AML-193 (cell line): Measurements from ENCODE around the gene LIN7A.
A peak's percentile ranks its signal among the peaks of the same experiment; 100 is the strongest.
"Not testable (repeated sequence)": the region's sequence is repeated elsewhere in the genome, so short reads cannot be mapped to it uniquely, and the experiment has no call there.

ENCODE experiments used
- DNase-seq, 2 experiments: peaks; one replicate each; lab custom pipeline; 2025; lab: John Stamatoyannopoulos, UW

LIN7A gene

GRCh38 chr12:80920006-80920405 lies 17.7 kb downstream of the LIN7A start:
- DNase-seq: no peak

GRCh38 chr12:80917651-80918050 lies 20.1 kb downstream of the LIN7A start:
- DNase-seq: no peak

GRCh38 chr12:80912901-80913770 lies 24.6 kb downstream of the LIN7A start:
- no peak for DNase-seq

- no peak for DNase-seq
These were observed 28.4 kb downstream of the LIN7A start for GRCh38 chr12:80909370-80909769.

GRCh38 chr12:80902711-80903110 lies 35.0 kb downstream of the LIN7A start:
- no peak for DNase-seq

- DNase-seq: no peak
These were observed 36.1 kb downstream of the LIN7A start for GRCh38 chr12:80901661-80902060.

- no peak for DNase-seq
These were observed 42.5 kb downstream of the LIN7A start for GRCh38 chr12:80895240-80895639.

GRCh38 chr12:80894179-80894578 lies 43.6 kb downstream of the LIN7A start:
- no peak for DNase-seq

- no peak for DNase-seq
These were observed 44.9 kb downstream of the LIN7A start for GRCh38 chr12:80892597-80893445.

- no peak for DNase-seq
These were observed 53.1 kb downstream of the LIN7A start for GRCh38 chr12:80884651-80885050.

GRCh38 chr12:80881106-80881505 lies 56.6 kb downstream of the LIN7A start:
- DNase-seq: no peak

GRCh38 chr12:80878452-80878851 lies 59.3 kb downstream of the LIN7A start:
- DNase-seq: not testable (repeated sequence)

- DNase-seq: no peak
These were observed 59.9 kb downstream of the LIN7A start for GRCh38 chr12:80877721-80878265.

GRCh38 chr12:80872053-80872452 lies 65.7 kb downstream of the LIN7A start:
- no peak for DNase-seq

GRCh38 chr12:80869264-80869663 lies 68.5 kb downstream of the LIN7A start:
- no peak for DNase-seq

GRCh38 chr12:80868576-80868975 lies 69.2 kb downstream of the LIN7A start:
- DNase-seq: no peak

- DNase-seq: no peak
These were observed 69.8 kb downstream of the LIN7A start for GRCh38 chr12:80867941-80868340.

- DNase-seq: no peak
These were observed 73.5 kb downstream of the LIN7A start for GRCh38 chr12:80864046-80864735.

GRCh38 chr12:80862531-80862930 lies 75.2 kb downstream of the LIN7A start:
- no peak for DNase-seq

- peak in 1 of 2 experiments; percentile 17 for DNase-seq
These were observed 75.9 kb downstream of the LIN7A start for GRCh38 chr12:80861641-80862378.

- DNase-seq: no peak
These were observed 76.8 kb downstream of the LIN7A start for GRCh38 chr12:80860928-80861327.
